MG63 (cell line): ENCODE data around the gene CD300H. TPM values are rescaled to one million over a fixed set of nuclear protein-coding genes. Genes with fewer than 3 reads are reported as not detected.

Experiments used
- total RNA-seq: library from RNA; depleted of rRNA; stranded (reverse); fragments of >200 nt; shearing (Covaris generic); gene quantifications from 2 replicates; pipeline ENCODE4 v1.2.3, GENCODE V29; 2014; ENCODE audit warnings: low replicate concordance; rRNA removed

CD300H gene
- total RNA-seq, 1 experiment from 2014 or later = not detected

Other genes with a start within 250 kb of the CD300H start
- gene KIF19, start 241.3 kb downstream of the CD300H start, total RNA-seq = not detected in 2 replicates
- gene BTBD17, start 205.6 kb downstream of the CD300H start, total RNA-seq = not detected in 2 replicates
- not detected in 2 replicates for gene GPR142, start 200.0 kb downstream of the CD300H start, total RNA-seq
- 10.4 and 18.5 TPM in 2 replicates for gene GPRC5C, start 135.4 kb downstream of the CD300H start, total RNA-seq
- not detected in 2 replicates for gene CD300A, start 100.9 kb downstream of the CD300H start, total RNA-seq
- gene CD300LB, start 36.0 kb downstream of the CD300H start, total RNA-seq = not detected in 2 replicates
- gene CD300C, start 21.4 kb downstream of the CD300H start, total RNA-seq = 0.52 TPM in 1 of 2 replicates, not detected in the other
- not detected in 2 replicates for gene CD300LD, start 24.8 kb upstream of the CD300H start, total RNA-seq
- not detected in 2 replicates for gene CD300E, start 56.2 kb upstream of the CD300H start, total RNA-seq
- gene CD300LF, start 145.4 kb upstream of the CD300H start, total RNA-seq = not detected in 2 replicates
- not detected in 2 replicates for gene RAB37, start 169.7 kb upstream of the CD300H start, total RNA-seq
- gene NHERF1, start 181.1 kb upstream of the CD300H start, total RNA-seq = 110 and 150 TPM in 2 replicates
- 46.8 and 51.6 TPM in 2 replicates for gene NAT9, start 208.8 kb upstream of the CD300H start, total RNA-seq